DND-41 (cell line): ENCODE results near the gene TCERG1L.

Experiments
- EZH2 ChIP-seq: IDR thresholded peaks from 3 replicates; pipeline ENCODE4 v1.6.1; 2012; ENCODE audit warnings: borderline replicate concordance, low read depth, mild to moderate bottlenecking, moderate library complexity, low read length, inconsistent platforms; ENCODE audit not compliant: severe bottlenecking
- TF ChIP-seq, protein P1 (sequence below): IDR thresholded peaks from 2 replicates; pipeline ENCODE4 v1.5.1; 2012; ENCODE audit warnings: borderline replicate concordance, low read length, moderate library complexity, mild to moderate bottlenecking; ENCODE audit not compliant: poor library complexity, severe bottlenecking; ENCODE audit errors: extremely low read depth

DNA sequence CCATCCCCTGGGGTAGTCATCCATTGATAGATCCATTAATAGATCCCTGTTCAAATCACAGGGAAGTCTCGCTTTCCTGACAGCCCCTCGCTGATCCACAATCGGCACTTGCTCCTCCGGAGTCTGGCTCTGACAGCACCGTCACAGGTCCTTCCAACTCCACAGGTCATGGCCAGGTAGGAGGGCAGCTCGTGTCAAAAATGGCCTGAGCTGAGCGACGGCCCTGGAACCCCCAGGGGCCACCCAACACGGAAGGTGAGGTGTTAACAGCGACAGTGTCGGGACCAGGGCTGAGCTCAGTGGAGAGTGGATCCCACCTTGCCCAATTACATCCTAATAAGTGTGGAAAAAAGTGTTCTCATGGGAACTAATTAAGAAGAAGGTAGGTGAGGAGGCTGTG is 219.8 kb downstream of the TCERG1L start:
- TF ChIP-seq, protein P1, sequence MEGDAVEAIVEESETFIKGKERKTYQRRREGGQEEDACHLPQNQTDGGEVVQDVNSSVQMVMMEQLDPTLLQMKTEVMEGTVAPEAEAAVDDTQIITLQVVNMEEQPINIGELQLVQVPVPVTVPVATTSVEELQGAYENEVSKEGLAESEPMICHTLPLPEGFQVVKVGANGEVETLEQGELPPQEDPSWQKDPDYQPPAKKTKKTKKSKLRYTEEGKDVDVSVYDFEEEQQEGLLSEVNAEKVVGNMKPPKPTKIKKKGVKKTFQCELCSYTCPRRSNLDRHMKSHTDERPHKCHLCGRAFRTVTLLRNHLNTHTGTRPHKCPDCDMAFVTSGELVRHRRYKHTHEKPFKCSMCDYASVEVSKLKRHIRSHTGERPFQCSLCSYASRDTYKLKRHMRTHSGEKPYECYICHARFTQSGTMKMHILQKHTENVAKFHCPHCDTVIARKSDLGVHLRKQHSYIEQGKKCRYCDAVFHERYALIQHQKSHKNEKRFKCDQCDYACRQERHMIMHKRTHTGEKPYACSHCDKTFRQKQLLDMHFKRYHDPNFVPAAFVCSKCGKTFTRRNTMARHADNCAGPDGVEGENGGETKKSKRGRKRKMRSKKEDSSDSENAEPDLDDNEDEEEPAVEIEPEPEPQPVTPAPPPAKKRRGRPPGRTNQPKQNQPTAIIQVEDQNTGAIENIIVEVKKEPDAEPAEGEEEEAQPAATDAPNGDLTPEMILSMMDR = no peak
- no peak for TF ChIP-seq EZH2
